MCF 10A (cell line): Measurements from ENCODE around the gene MAP6. TPM values are rescaled to one million over a fixed set of nuclear protein-coding genes. Genes with fewer than 3 reads are reported as not detected.

Experiments used
- BruUV-seq: library from RNA; stranded (reverse); fragments of 400-500 nt; replicated peaks from 2 replicates; lab custom pipeline; 2021; lab: Mats Ljungman, UMichigan
- CTCF ChIA-PET: fragments of 300-600 bp; sonication (Branson Sonifier 250); formaldehyde crosslinking; extraction: SDS; loops from one replicate; lab custom pipeline; 2021; ENCODE audit warnings: antibody characterized with exemption, inconsistent platforms; lab: Yijun Ruan, JAX
- POLR2A ChIA-PET: fragments of 300-600, 350-650 bp; sonication (Branson Sonifier 250); formaldehyde crosslinking; extraction: SDS; loops from one replicate; lab custom pipeline; 2020; ENCODE audit warnings: antibody characterized with exemption, inconsistent platforms; lab: Yijun Ruan, JAX
- DNase-seq: peaks from one replicate; pipeline ENCODE4 v3.0.0-alpha.2; 2018; ENCODE audit not compliant: unreplicated experiment
- H3K27ac Mint-ChIP-seq: one replicate; pipeline ENCODE4 v1.8.0; 2022; ENCODE audit warnings: mild to moderate bottlenecking, low read depth, mixed read lengths; ENCODE audit not compliant: unreplicated experiment
- H3K27me3 Mint-ChIP-seq: one replicate; pipeline ENCODE4 v1.8.0; 2022; ENCODE audit warnings: mixed read lengths; ENCODE audit not compliant: insufficient read depth, unreplicated experiment
- H3K36me3 Mint-ChIP-seq: one replicate; pipeline ENCODE4 v1.8.0; 2022; ENCODE audit warnings: mild to moderate bottlenecking, moderate library complexity, mixed read lengths; ENCODE audit not compliant: insufficient read depth, unreplicated experiment
- H3K4me1 Mint-ChIP-seq: one replicate; pipeline ENCODE4 v1.8.0; 2022; ENCODE audit warnings: mixed read lengths; ENCODE audit not compliant: insufficient read depth, unreplicated experiment
- H3K4me3 Mint-ChIP-seq: one replicate; pipeline ENCODE4 v1.8.0; 2022; ENCODE audit warnings: mild to moderate bottlenecking, moderate library complexity, mixed read lengths; ENCODE audit not compliant: unreplicated experiment
- H3K9me3 Mint-ChIP-seq: one replicate; pipeline ENCODE4 v1.8.0; 2022; ENCODE audit warnings: mixed read lengths; ENCODE audit not compliant: unreplicated experiment
- CTCF ChIP-seq: fragments of 200-600 bp; IDR thresholded peaks from one replicate; pipeline ENCODE4 v1.8.0; 2022; ENCODE audit warnings: antibody characterized with exemption, mild to moderate bottlenecking; ENCODE audit not compliant: unreplicated experiment
- intact Hi-C: fragments of 100-400 bp; cut with micrococcal nuclease; formaldehyde crosslinking; loops from 2 replicates; pipeline ENCODE4 v1.14.1; 2022
- total RNA-seq: library from RNA; stranded (reverse); gene quantifications from 2 replicates; pipeline ENCODE4 v1.2.3, GENCODE V29; 2022

The MAP6 gene
- total RNA-seq, 1 experiment from 2014 or later, result not detected

- H3K4me1 Mint-ChIP-seq, result no peaks in the 10 kb centered on the region
- H3K27ac Mint-ChIP-seq, result no peak overlapping the region
- ChIA-PET CTCF (interaction anchor here (0.6 to 1.6 kb wide), 6 partner anchors 12 to 190 kb away, joined by 3 to 4 read pairs (median 3); no protein-coding TSS in a partner anchor), POLR2A (no interaction called here)
- no peak for TF ChIP-seq CTCF
- H3K4me3 Mint-ChIP-seq, result no peak overlapping the region
- DNase-seq, result no peak
- intact Hi-C loops, result no loop called here
- H3K36me3 Mint-ChIP-seq, result peaks cover 7% of the 10 kb centered on the region
- peaks cover 59% of the 10 kb centered on the region for H3K27me3 Mint-ChIP-seq
- peaks cover 4% of the 10 kb centered on the region for H3K9me3 Mint-ChIP-seq
- no TSS peak for BruUV-seq
These were observed 9.1 kb upstream of the MAP6 start for GRCh38 chr11:75677909-75678308.

- no peaks in the 10 kb centered on the region for H3K4me1 Mint-ChIP-seq
- H3K9me3 Mint-ChIP-seq, result no peaks in the 10 kb centered on the region
- ChIA-PET POLR2A (no interaction called here), CTCF (interaction anchor here (1.0 to 1.6 kb wide), 2 partner anchors 29 to 191 kb away, joined by 3 read pairs; no protein-coding TSS in a partner anchor)
- H3K27me3 Mint-ChIP-seq, result peaks cover 52% of the 10 kb centered on the region
- intact Hi-C loops, result no loop called here
- no peak overlapping the region for H3K27ac Mint-ChIP-seq
- BruUV-seq, result no TSS peak
- no peak for TF ChIP-seq CTCF
- H3K4me3 Mint-ChIP-seq, result no peak overlapping the region
- DNase-seq, result no peak
- H3K36me3 Mint-ChIP-seq, result peaks cover 7% of the 10 kb centered on the region
These were observed 8.4 kb upstream of the MAP6 start for GRCh38 chr11:75677275-75677674.

- DNase-seq, result peak; percentile 83
These were observed 5.2 kb upstream of the MAP6 start for GRCh38 chr11:75673977-75674582.

More at GRCh38 chr11:75673977-75674582, 5.2 kb upstream of the MAP6 start:
- no peak overlapping the region for H3K4me3 Mint-ChIP-seq
- peaks cover 60% of the 10 kb centered on the region for H3K27me3 Mint-ChIP-seq
- POLR2A ChIA-PET, result interaction anchor here (0.7 kb wide), 1 partner anchor 926 kb away, joined by 3 read pairs; no protein-coding TSS in a partner anchor
- CTCF ChIA-PET, result no interaction called here
- H3K27ac Mint-ChIP-seq, result no peak overlapping the region
- no peak for TF ChIP-seq CTCF
- peaks cover 7% of the 10 kb centered on the region for H3K36me3 Mint-ChIP-seq
- BruUV-seq, result no TSS peak
- no peaks in the 10 kb centered on the region for H3K9me3 Mint-ChIP-seq
- intact Hi-C loops, result no loop called here
- H3K4me1 Mint-ChIP-seq, result no peaks in the 10 kb centered on the region
